Measurements from ENCODE around the gene RHBDD1.

The RHBDD1 gene

GRCh38 chr2:226903179-226903578, 67.3 kb downstream of the RHBDD1 start:
- Histone ChIP-seq H3K36me3 (ENCODE audit: control insufficient read depth, low read length) (peaks cover 23% of the 10 kb centered on the region), H3K9me3 (ENCODE audit: control insufficient read depth, insufficient read depth, low read length) (no peaks in the 10 kb centered on the region), H3K27ac (ENCODE audit: low read depth, low read length) (no peak overlapping the region), H3K4me1 (ENCODE audit: control insufficient read depth, low read length) (peaks cover 96% of the 10 kb centered on the region), H4K20me1 (ENCODE audit: control insufficient read depth, insufficient read depth, low read depth, low read length) (no peaks in the 10 kb centered on the region), H3K4me3 (ENCODE audit: low read length) (no peak overlapping the region), H3K27me3 (ENCODE audit: control insufficient read depth, low read length) (no peaks in the 10 kb centered on the region), H3K4me2 (ENCODE audit: low read length) (peak overlapping the region; percentile 25), H3K79me2 (ENCODE audit: control insufficient read depth, low read length) (peaks cover 7% of the 10 kb centered on the region), H3F3A (ENCODE audit: control insufficient read depth, insufficient read depth) (peaks cover 34% of the 10 kb centered on the region), H3K9me2 (replicated peaks; ENCODE audit: control insufficient read depth, low read length) (no peaks in the 10 kb centered on the region)
- no peak for TF ChIP-seq EZH2phosphoT487 (IDR thresholded peaks at IDR 0.05; ENCODE audit: borderline replicate concordance, low read length)
- TF ChIP-seq, protein P1, sequence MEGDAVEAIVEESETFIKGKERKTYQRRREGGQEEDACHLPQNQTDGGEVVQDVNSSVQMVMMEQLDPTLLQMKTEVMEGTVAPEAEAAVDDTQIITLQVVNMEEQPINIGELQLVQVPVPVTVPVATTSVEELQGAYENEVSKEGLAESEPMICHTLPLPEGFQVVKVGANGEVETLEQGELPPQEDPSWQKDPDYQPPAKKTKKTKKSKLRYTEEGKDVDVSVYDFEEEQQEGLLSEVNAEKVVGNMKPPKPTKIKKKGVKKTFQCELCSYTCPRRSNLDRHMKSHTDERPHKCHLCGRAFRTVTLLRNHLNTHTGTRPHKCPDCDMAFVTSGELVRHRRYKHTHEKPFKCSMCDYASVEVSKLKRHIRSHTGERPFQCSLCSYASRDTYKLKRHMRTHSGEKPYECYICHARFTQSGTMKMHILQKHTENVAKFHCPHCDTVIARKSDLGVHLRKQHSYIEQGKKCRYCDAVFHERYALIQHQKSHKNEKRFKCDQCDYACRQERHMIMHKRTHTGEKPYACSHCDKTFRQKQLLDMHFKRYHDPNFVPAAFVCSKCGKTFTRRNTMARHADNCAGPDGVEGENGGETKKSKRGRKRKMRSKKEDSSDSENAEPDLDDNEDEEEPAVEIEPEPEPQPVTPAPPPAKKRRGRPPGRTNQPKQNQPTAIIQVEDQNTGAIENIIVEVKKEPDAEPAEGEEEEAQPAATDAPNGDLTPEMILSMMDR (IDR thresholded peaks at IDR 0.05; ENCODE audit: low read depth, low read length, poor library complexity, severe bottlenecking): no peak

DNA sequence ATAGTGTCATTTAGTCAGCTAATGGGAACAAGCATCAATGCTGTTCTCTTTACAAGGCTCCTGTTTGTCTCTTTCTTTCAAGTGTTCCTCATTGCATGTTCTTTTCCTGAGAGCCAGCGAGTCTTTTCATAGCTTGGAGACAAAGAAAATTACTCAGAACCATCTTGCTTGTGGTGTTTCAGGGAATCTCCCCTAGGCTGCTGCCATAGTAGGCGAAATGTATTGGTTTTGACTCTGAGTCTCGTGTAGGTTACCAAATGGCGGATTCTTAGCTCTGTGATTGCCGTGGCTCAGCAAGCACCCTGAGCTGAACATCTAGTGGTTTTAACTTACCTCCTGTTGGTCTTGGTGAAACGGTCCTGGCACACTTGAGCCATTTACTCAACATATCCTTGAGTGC, 68.7 kb downstream of the RHBDD1 start:
- H3K27me3 ChIP-seq (ENCODE audit: control insufficient read depth, low read length): no peaks in the 10 kb centered on the region
- H3K4me1 ChIP-seq (ENCODE audit: control insufficient read depth, low read length): peaks cover 98% of the 10 kb centered on the region
- H3K27ac ChIP-seq (ENCODE audit: low read depth, low read length): peak overlapping the region; percentile 98
- peak overlapping the region; percentile 78 for H3K4me3 ChIP-seq (ENCODE audit: low read length)
- no peaks in the 10 kb centered on the region for H3K9me2 ChIP-seq (replicated peaks; ENCODE audit: control insufficient read depth, low read length)
- H3K36me3 ChIP-seq (ENCODE audit: control insufficient read depth, low read length): peaks cover 24% of the 10 kb centered on the region
- no peak for TF ChIP-seq EZH2phosphoT487 (IDR thresholded peaks at IDR 0.05; ENCODE audit: borderline replicate concordance, low read length)
- TF ChIP-seq, protein P1 (IDR thresholded peaks at IDR 0.05; ENCODE audit: low read depth, low read length, poor library complexity, severe bottlenecking): no peak
- H3K4me2 ChIP-seq (ENCODE audit: low read length): peak overlapping the region; percentile 94
- peaks cover 27% of the 10 kb centered on the region for H3F3A ChIP-seq (ENCODE audit: control insufficient read depth, insufficient read depth)
- H3K9me3 ChIP-seq (ENCODE audit: control insufficient read depth, insufficient read depth, low read length): no peaks in the 10 kb centered on the region
- H3K79me2 ChIP-seq (ENCODE audit: control insufficient read depth, low read length): peaks cover 17% of the 10 kb centered on the region
- H4K20me1 ChIP-seq (ENCODE audit: control insufficient read depth, insufficient read depth, low read depth, low read length): no peaks in the 10 kb centered on the region

- H3K9me2 ChIP-seq (replicated peaks; ENCODE audit: control insufficient read depth, low read length): no peaks in the 10 kb centered on the region
- H3K36me3 ChIP-seq (ENCODE audit: control insufficient read depth, low read length): peaks cover 30% of the 10 kb centered on the region
- peak overlapping the region; percentile 98 for H3K27ac ChIP-seq (ENCODE audit: low read depth, low read length)
- peak overlapping the region; percentile 78 for H3K4me3 ChIP-seq (ENCODE audit: low read length)
- H3K9me3 ChIP-seq (ENCODE audit: control insufficient read depth, insufficient read depth, low read length): no peaks in the 10 kb centered on the region
- peak overlapping the region; percentile 94 for H3K4me2 ChIP-seq (ENCODE audit: low read length)
- peaks cover 19% of the 10 kb centered on the region for H3K79me2 ChIP-seq (ENCODE audit: control insufficient read depth, low read length)
- no peak for TF ChIP-seq EZH2phosphoT487 (IDR thresholded peaks at IDR 0.05; ENCODE audit: borderline replicate concordance, low read length)
- TF ChIP-seq, protein P1 (IDR thresholded peaks at IDR 0.05; ENCODE audit: low read depth, low read length, poor library complexity, severe bottlenecking): no peak
- peaks cover 97% of the 10 kb centered on the region for H3K4me1 ChIP-seq (ENCODE audit: control insufficient read depth, low read length)
- no peaks in the 10 kb centered on the region for H4K20me1 ChIP-seq (ENCODE audit: control insufficient read depth, insufficient read depth, low read depth, low read length)
- peaks cover 27% of the 10 kb centered on the region for H3F3A ChIP-seq (ENCODE audit: control insufficient read depth, insufficient read depth)
- no peaks in the 10 kb centered on the region for H3K27me3 ChIP-seq (ENCODE audit: control insufficient read depth, low read length)
Measured at GRCh38 chr2:226905718-226906117, 69.9 kb downstream of the RHBDD1 start.
